ENCODE measurements around the gene NACC2.

The NACC2 gene

DNA sequence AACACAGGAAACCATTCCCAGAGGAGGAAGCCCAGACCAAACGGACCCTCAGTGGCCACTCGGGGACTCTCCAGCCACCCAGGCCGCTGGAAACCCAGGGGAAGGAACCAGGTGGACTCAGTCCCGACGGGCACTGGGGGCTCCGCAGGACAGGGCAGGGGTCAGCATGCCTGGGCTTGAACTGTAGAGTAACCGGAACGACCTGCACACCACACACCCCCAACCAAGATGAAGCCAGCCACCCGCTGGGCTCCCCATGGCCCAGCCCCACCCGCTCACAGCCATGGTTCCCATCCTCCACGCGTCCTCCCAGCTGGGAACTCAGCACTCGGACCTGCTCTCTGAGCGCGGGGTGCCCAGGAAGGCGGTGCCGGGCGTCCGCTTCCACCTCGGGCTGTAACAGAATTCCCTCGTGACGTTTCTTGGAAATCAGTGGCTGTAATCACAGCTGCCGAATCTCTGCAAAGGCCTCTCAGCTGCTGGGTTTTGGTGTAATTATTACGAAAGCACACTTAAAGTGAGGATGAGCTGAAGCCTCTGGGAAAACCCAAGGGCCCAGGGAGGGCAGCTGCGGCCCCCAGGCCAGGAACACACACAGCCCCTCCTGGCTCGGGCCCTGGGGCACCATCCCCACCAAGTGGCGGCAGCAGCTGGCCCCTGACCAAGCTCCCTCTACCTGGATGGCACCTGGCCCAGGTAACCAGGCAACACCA is 13.8 kb downstream of the NACC2 start:
- no peak for TF ChIP-seq CTCF (IDR thresholded peaks at IDR 0.05; ENCODE audit: low read depth, low read length)
- DNase-seq (ENCODE audit: extremely low read depth, low read depth), result no peak

DNA sequence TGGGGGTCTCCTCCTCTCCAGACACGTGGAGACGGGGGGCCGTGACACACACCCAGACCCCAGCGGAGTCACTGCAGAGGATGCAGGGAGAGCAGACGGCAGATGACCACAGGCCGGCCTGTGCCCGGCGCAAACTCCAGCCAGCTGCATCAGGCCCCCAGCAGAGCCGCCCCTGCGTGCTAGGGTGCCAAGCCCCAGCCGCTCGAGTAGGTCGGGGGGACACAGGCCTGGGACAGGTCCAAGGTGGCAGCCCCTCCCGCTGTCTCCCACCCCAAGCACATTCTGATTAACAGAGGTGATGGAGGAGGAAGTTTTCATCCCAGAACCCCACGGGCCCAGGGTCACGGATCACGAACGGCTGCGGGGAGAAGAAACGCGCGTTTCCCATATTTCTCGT is 14.4 kb downstream of the NACC2 start:
- DNase-seq (ENCODE audit: extremely low read depth, low read depth), result no peak
- no peak for TF ChIP-seq CTCF (IDR thresholded peaks at IDR 0.05; ENCODE audit: low read depth, low read length)

GRCh38 chr9:136079916-136080246 is 15.2 kb downstream of the NACC2 start:
- TF ChIP-seq CTCF (IDR thresholded peaks at IDR 0.05; ENCODE audit: low read depth, low read length), result no peak
- no peak for DNase-seq (ENCODE audit: extremely low read depth, low read depth)

- no peak for DNase-seq (ENCODE audit: extremely low read depth, low read depth)
- no peak for TF ChIP-seq CTCF (IDR thresholded peaks at IDR 0.05; ENCODE audit: low read depth, low read length)
These were observed 15.7 kb downstream of the NACC2 start for GRCh38 chr9:136079211-136079915.

GRCh38 chr9:136078498-136079011 is 16.5 kb downstream of the NACC2 start:
- no peak for DNase-seq (ENCODE audit: extremely low read depth, low read depth)
- TF ChIP-seq CTCF (IDR thresholded peaks at IDR 0.05; ENCODE audit: low read depth, low read length), result no peak

DNA sequence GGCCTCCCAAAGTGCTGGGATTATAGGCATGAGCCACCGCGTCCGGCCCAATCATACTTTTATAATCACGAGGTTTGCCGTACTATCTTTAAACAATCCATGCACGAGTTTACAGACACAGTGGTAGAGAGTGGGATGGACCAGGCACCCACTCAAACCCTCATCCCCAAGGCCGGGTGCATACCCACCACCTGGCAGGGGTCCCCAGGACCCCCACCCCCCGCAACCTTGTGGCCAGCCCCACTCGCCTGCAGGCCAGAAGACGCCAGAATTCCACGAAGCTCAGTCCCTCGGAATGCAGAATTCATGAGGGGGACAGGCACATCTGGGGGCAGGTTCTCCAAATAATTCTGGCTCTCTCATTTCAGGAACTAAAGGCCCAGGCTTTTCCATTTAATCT is 17.1 kb downstream of the NACC2 start:
- DNase-seq (ENCODE audit: extremely low read depth, low read depth), result no peak

More for the DNA sequence above, 17.1 kb downstream of the NACC2 start:
- TF ChIP-seq CTCF (IDR thresholded peaks at IDR 0.05; ENCODE audit: low read depth, low read length), result no peak
